ENCODE measurements around the gene EVC2. TPM values are rescaled to one million over a fixed set of nuclear protein-coding genes. Genes with fewer than 3 reads are reported as not detected.

EVC2 gene
- polyA plus RNA-seq, 3 donors: 0.04 to 0.12 (median 0.08) TPM

GRCh38 chr4:5632066-5632440, 76.3 kb downstream of the EVC2 start:
- 86% methylated on average over 1 of the region's 3 CpGs for WGBS (ENCODE audit: insufficient coverage)
- no peak for TF ChIP-seq CTCF (IDR thresholded peaks at IDR 0.05)
- Histone ChIP-seq H4K20me1 (ENCODE audit: insufficient read depth, low read length) (no peaks in the 10 kb centered on the region), H3K4me3 (replicated peaks in 1 of 3; ENCODE audit: low read depth in 2 of 3, low read length in 3 of 3) (no peak overlapping the region), H3K36me3 (replicated peaks in 1 of 2; ENCODE audit: control insufficient read depth in 1 of 2, insufficient read depth in 2 of 2, low read length in 2 of 2) (no peaks in the 10 kb centered on the region), H3K9me3 (replicated peaks in 1 of 2; ENCODE audit: control insufficient read depth in 1 of 2, insufficient read depth in 1 of 2, low read length in 2 of 2) (no peaks in the 10 kb centered on the region), H3K79me2 (ENCODE audit: insufficient read depth, low read length) (no peaks in the 10 kb centered on the region), H3K4me1 (ENCODE audit: control insufficient read depth in 1 of 2, insufficient read depth in 2 of 2, low read length in 2 of 2) (no peaks in the 10 kb centered on the region), H3K27ac (ENCODE audit: low read depth in 1 of 2, low read length in 2 of 2) (no peak overlapping the region), H3K4me2 (replicated peaks; ENCODE audit: extremely low read depth, low read length, poor library complexity, severe bottlenecking) (no peak overlapping the region), H3K27me3 (ENCODE audit: control insufficient read depth in 2 of 2, insufficient read depth in 2 of 2, low read length in 2 of 2) (no peaks in the 10 kb centered on the region), H2AFZ (ENCODE audit: insufficient read depth, low read depth, low read length, poor library complexity, severe bottlenecking) (no peak overlapping the region), H3K9ac (ENCODE audit: insufficient read depth, low read length, poor library complexity, severe bottlenecking) (no peak overlapping the region)
- intact Hi-C loops (cut with micrococcal nuclease): no loop called here
- peaks cover 3% of the 10 kb centered on the region for H3K4me1 Mint-ChIP-seq
- no peak for DNase-seq
- H3K27ac Mint-ChIP-seq: no peak overlapping the region
- H3K27me3 Mint-ChIP-seq (ENCODE audit: low read depth in 3 of 3): peaks cover 0 to 2% (median 2%) of the 10 kb centered on the region in 3 donors
- H3K9me3 Mint-ChIP-seq: peaks cover 0 to 10% (median 0%) of the 10 kb centered on the region in 7 donors
- no peaks in the 10 kb centered on the region for H3K36me3 Mint-ChIP-seq
- H3K4me3 Mint-ChIP-seq: no peak overlapping the region

- H3K4me1 ChIP-seq (ENCODE audit: control insufficient read depth in 1 of 2, insufficient read depth in 2 of 2, low read length in 2 of 2): no peaks in the 10 kb centered on the region
- H3K9me3 ChIP-seq (replicated peaks in 1 of 2; ENCODE audit: control insufficient read depth in 1 of 2, insufficient read depth in 1 of 2, low read length in 2 of 2): no peaks in the 10 kb centered on the region
- Mint-ChIP-seq H3K36me3 (no peaks in the 10 kb centered on the region), H3K9me3 (peaks cover 0 to 10% (median 0%) of the 10 kb centered on the region in 7 donors), H3K4me1 (peaks cover 3% of the 10 kb centered on the region), H3K4me3 (no peak overlapping the region), H3K27ac (peak overlapping the region in 1 of 7 donors; percentile 36), H3K27me3 (ENCODE audit: low read depth in 3 of 3) (peaks cover 0 to 2% (median 2%) of the 10 kb centered on the region in 3 donors)
- no peak overlapping the region for H3K27ac ChIP-seq (ENCODE audit: low read depth in 1 of 2, low read length in 2 of 2)
- no peak overlapping the region for H3K4me3 ChIP-seq (replicated peaks in 1 of 3; ENCODE audit: low read depth in 2 of 3, low read length in 3 of 3)
- no peak overlapping the region for H3K4me2 ChIP-seq (replicated peaks; ENCODE audit: extremely low read depth, low read length, poor library complexity, severe bottlenecking)
- H2AFZ ChIP-seq (ENCODE audit: insufficient read depth, low read depth, low read length, poor library complexity, severe bottlenecking): no peak overlapping the region
- H3K36me3 ChIP-seq (replicated peaks in 1 of 2; ENCODE audit: control insufficient read depth in 1 of 2, insufficient read depth in 2 of 2, low read length in 2 of 2): no peaks in the 10 kb centered on the region
- H3K79me2 ChIP-seq (ENCODE audit: insufficient read depth, low read length): no peaks in the 10 kb centered on the region
- TF ChIP-seq CTCF (IDR thresholded peaks at IDR 0.05): no peak
- WGBS (ENCODE audit: insufficient coverage): no CpG with 5 or more reads among the region's 9 CpGs
- intact Hi-C loops (cut with micrococcal nuclease): no loop called here
- no peak for DNase-seq
- no peaks in the 10 kb centered on the region for H4K20me1 ChIP-seq (ENCODE audit: insufficient read depth, low read length)
- H3K9ac ChIP-seq (ENCODE audit: insufficient read depth, low read length, poor library complexity, severe bottlenecking): no peak overlapping the region
- no peaks in the 10 kb centered on the region for H3K27me3 ChIP-seq (ENCODE audit: control insufficient read depth in 2 of 2, insufficient read depth in 2 of 2, low read length in 2 of 2)
These were observed 76.8 kb downstream of the EVC2 start for GRCh38 chr4:5631352-5632065.
